ENCODE data around the gene CEP44.
"Not testable (repeated sequence)": the region's sequence is repeated elsewhere in the genome, so short reads cannot be mapped to it uniquely, and the experiment has no call there.

Gene CEP44

GRCh38 chr4:174279433-174280155 lies 4.1 kb upstream of the CEP44 start:
- no peak for DNase-seq

- no peak for DNase-seq
Measured at GRCh38 chr4:174281182-174281737, 2.5 kb upstream of the CEP44 start.

GRCh38 chr4:174281901-174282300 lies 1.8 kb upstream of the CEP44 start:
- no peak for DNase-seq

- DNase-seq = peak; percentile 96
Measured at GRCh38 chr4:174282836-174283506, 740 bp upstream of the CEP44 start.

GRCh38 chr4:174284487-174284886 lies 776 bp downstream of the CEP44 start:
- DNase-seq = peak; percentile 71

- no peak for DNase-seq
Measured at GRCh38 chr4:174286870-174287269, 3.2 kb downstream of the CEP44 start.

GRCh38 chr4:174292473-174292872 lies 8.8 kb downstream of the CEP44 start:
- DNase-seq = no peak

- DNase-seq = not testable (repeated sequence)
Measured at GRCh38 chr4:174294641-174295040, 10.9 kb downstream of the CEP44 start.

- DNase-seq = not testable (repeated sequence)
Measured at GRCh38 chr4:174295142-174295541, 11.4 kb downstream of the CEP44 start.

- DNase-seq = no peak
Measured at GRCh38 chr4:174303687-174304086, 20.0 kb downstream of the CEP44 start.

- DNase-seq = no peak
Measured at GRCh38 chr4:174304664-174305063, 21.0 kb downstream of the CEP44 start.

GRCh38 chr4:174305961-174306360 lies 22.2 kb downstream of the CEP44 start:
- DNase-seq = no peak

- no peak for DNase-seq
Measured at GRCh38 chr4:174307694-174308093, 24.0 kb downstream of the CEP44 start.

GRCh38 chr4:174312993-174313392 lies 29.3 kb downstream of the CEP44 start:
- no peak for DNase-seq

GRCh38 chr4:174314274-174314673 lies 30.6 kb downstream of the CEP44 start:
- no peak for DNase-seq

- peak; percentile 79 for DNase-seq
Measured at GRCh38 chr4:174314770-174315169, 31.1 kb downstream of the CEP44 start.

- DNase-seq = no peak
Measured at GRCh38 chr4:174316546-174316945, 32.8 kb downstream of the CEP44 start.

- no peak for DNase-seq
Measured at GRCh38 chr4:174316954-174317353, 33.2 kb downstream of the CEP44 start.

GRCh38 chr4:174317531-174317930 lies 33.8 kb downstream of the CEP44 start:
- DNase-seq = no peak

GRCh38 chr4:174318829-174319764 lies 35.4 kb downstream of the CEP44 start:
- peak; percentile 71 for DNase-seq

- DNase-seq = peak; percentile 76
Measured at GRCh38 chr4:174320494-174321199, 36.9 kb downstream of the CEP44 start.

- DNase-seq = no peak
Measured at GRCh38 chr4:174324236-174324635, 40.5 kb downstream of the CEP44 start.
